ENCODE data around the gene SRSF6.

DNA sequence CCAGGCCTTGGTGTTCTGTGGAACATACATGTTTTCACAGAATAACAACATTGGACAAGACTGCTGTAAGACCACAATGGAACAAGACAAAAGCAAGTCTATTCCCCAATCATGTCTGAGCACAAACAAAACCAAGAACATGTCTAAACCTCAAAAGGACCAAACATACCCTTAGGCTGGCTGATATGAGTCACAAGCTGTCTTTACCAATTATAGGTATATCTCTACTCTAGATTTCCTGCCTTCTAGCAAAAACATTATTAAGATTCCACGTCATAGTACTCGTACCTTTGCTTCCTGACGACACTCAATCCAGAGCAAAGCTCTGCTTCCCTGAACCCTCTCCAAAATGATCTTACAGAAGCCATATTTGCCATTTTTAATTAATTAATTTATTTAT, 34.4 kb downstream of the SRSF6 start:
- TF ChIP-seq, protein P1, sequence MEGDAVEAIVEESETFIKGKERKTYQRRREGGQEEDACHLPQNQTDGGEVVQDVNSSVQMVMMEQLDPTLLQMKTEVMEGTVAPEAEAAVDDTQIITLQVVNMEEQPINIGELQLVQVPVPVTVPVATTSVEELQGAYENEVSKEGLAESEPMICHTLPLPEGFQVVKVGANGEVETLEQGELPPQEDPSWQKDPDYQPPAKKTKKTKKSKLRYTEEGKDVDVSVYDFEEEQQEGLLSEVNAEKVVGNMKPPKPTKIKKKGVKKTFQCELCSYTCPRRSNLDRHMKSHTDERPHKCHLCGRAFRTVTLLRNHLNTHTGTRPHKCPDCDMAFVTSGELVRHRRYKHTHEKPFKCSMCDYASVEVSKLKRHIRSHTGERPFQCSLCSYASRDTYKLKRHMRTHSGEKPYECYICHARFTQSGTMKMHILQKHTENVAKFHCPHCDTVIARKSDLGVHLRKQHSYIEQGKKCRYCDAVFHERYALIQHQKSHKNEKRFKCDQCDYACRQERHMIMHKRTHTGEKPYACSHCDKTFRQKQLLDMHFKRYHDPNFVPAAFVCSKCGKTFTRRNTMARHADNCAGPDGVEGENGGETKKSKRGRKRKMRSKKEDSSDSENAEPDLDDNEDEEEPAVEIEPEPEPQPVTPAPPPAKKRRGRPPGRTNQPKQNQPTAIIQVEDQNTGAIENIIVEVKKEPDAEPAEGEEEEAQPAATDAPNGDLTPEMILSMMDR (IDR thresholded peaks at IDR 0.05; ENCODE audit: low read length), result no peak
- TF ChIP-seq EZH2 (IDR thresholded peaks at IDR 0.05; ENCODE audit: borderline replicate concordance, low read length), result no peak
